Measurements from ENCODE around the gene CCDC85B. TPM values are rescaled to one million over a fixed set of nuclear protein-coding genes. Genes with fewer than 3 reads are reported as not detected.
A peak's percentile ranks its signal among the peaks of the same experiment; 100 is the strongest.

CCDC85B gene
- total RNA-seq, 2 experiments from 2014 or later, result 78.5 to 81.3 TPM

DNA sequence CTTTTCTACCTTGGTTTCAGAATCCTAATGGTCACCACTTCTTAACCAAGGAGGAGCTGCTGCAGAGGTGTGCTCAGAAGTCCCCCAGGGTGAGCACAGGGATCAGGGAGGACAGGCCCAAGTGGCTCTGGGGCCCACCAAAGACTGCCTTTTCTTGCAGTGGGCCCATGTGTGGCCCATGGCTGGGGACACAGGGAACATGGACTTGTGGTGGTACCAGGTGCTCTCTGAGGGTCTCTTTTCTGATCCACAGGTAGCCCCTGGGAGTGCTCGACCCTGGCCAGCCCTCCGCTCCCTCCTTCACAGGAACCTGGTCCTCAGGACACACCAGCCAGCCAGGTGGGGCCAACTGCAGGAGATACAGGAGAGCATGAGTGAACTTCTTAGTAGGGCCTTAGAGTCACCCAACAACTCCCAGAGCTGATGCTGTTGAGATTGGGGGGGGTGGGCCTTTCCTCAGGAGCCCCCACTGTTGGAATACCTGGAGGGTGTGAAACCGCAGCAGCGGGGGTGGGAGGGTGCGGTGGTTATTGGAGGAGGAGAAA lies 28.2 kb upstream of the CCDC85B start:
- H3K27ac Mint-ChIP-seq, result no peak overlapping the region
- peaks cover 18% of the 10 kb centered on the region for H3K36me3 Mint-ChIP-seq
- H3K4me3 Mint-ChIP-seq, result peak overlapping the region; percentile 95
- H3K9me3 Mint-ChIP-seq, result no peaks in the 10 kb centered on the region
- peaks cover 30% of the 10 kb centered on the region for H3K4me1 Mint-ChIP-seq
- no peaks in the 10 kb centered on the region for H3K27me3 Mint-ChIP-seq
- DNase-seq, result no peak

GRCh38 chr11:65862941-65863888 lies 27.3 kb upstream of the CCDC85B start:
- peaks cover 24% of the 10 kb centered on the region for H3K36me3 Mint-ChIP-seq

DNA sequence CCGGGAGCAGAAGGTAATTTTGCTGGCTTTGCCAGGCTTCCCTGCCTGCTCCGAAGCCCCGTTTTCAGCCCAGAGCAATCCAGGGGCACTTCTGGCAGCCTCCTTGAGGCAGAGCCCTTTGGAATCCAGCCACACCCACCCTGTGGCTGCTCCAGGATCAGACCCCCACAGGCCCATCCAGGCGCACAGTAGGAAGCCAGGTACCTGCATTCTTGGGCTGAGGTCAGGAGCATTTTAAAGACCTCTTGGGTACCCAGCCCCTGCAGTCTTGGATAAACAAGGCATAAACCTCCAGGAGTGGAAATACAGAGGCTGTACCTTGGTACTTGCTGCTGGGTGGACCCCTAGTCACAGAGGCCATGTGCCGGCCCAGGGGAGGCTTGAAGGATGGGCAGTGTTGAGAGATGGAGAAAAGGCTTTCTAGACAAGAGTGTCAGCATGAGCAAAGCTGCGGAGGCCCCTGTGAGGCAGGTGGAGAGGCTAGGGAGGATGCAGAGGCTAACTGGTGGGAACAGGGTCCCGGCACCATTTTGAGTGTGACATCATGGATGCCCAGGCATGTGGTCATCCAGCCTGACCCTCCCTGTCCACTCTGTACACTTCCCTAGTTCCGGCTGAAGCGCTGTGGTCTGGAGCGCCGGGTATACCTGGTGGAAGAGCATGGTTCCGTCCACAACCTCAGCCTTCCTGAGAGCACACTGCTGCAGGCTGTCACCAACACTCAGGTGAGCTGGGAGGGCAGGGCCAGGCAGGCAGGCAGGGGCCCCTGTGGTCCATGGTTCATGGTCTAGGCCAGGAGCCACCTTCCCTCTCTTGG lies 26.4 kb upstream of the CCDC85B start:
- no peaks in the 10 kb centered on the region for H3K27me3 Mint-ChIP-seq
- no peak overlapping the region for H3K4me3 Mint-ChIP-seq
- DNase-seq, result no peak
- peaks cover 24% of the 10 kb centered on the region for H3K36me3 Mint-ChIP-seq
- no peaks in the 10 kb centered on the region for H3K9me3 Mint-ChIP-seq
- H3K27ac Mint-ChIP-seq, result peak overlapping the region; percentile 63
- peaks cover 23% of the 10 kb centered on the region for H3K4me1 Mint-ChIP-seq

More at GRCh38 chr11:65862941-65863888, 27.3 kb upstream of the CCDC85B start:
- Mint-ChIP-seq H3K9me3 (no peaks in the 10 kb centered on the region), H3K4me1 (peaks cover 30% of the 10 kb centered on the region), H3K27ac (peak overlapping the region; percentile 36), H3K27me3 (no peaks in the 10 kb centered on the region), H3K4me3 (peak overlapping the region; percentile 41)
- no peak for DNase-seq

DNA sequence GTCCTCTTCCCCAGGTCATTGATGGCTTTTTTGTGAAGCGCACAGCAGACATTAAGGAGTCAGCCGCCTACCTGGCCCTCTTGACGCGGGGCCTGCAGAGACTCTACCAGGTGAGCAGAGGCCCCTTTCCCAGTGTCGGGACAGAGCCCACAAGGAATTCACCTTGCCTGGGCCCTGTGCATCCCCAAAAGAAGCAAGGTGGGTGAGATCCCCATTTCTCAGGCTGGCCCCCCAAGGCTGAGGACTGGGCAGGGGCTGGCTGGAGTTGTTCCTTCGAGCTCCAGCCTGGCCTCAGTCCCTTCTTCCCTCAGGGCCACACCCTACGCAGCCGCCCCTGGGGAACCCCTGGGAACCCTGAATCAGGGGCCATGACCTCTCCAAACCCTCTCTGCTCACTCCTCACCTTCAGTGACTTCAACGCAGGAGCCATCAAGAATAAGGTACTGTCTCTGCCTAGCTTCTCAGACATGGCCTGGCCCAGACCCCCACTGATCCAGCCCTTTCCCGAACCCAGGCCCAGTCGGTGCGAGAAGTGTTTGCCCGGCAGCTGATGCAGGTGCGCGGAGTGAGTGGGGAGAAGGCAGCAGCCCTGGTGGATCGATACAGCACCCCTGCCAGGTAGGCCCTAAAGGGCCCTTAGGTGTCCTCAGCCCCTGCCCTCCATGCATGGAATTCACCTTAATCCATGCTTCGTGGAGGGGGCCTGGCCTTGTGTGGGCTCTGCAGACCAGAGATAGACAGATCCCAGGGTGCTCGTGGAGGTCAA lies 25.6 kb upstream of the CCDC85B start:
- Mint-ChIP-seq H3K9me3 (no peaks in the 10 kb centered on the region), H3K4me3 (no peak overlapping the region), H3K27ac (peak overlapping the region; percentile 39), H3K36me3 (peaks cover 24% of the 10 kb centered on the region), H3K4me1 (peaks cover 21% of the 10 kb centered on the region), H3K27me3 (no peaks in the 10 kb centered on the region)
- DNase-seq, result no peak

DNA sequence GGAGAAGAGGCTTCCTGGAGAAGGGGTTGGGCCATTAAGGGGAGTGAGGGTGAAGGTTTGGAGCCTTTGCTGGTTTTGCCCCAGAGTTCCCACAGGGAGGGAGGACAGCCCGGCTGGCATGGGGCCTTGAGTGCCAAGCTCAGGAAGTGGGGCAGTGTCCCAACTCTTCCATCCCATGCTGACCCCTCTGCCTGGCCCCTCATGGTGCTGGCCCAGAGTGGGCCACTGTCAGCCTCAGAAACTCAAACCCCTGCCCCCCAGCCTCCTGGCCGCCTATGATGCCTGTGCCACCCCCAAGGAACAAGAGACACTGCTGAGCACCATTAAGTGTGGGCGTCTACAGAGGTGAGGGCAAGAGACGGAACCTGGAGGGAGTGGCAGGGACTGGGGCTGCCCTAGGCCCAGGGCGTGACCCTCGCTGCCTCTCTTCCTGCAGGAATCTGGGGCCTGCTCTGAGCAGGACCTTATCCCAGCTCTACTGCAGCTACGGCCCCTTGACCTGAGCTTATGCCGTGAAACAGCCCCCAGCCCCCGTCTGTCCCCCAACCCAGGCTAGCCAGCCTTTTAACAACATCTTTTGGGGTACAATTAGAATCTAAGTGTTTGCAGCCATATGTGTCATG lies 24.8 kb upstream of the CCDC85B start:
- Mint-ChIP-seq H3K4me3 (no peak overlapping the region), H3K27ac (peak overlapping the region; percentile 39), H3K27me3 (no peaks in the 10 kb centered on the region), H3K36me3 (peaks cover 24% of the 10 kb centered on the region), H3K4me1 (peaks cover 23% of the 10 kb centered on the region), H3K9me3 (no peaks in the 10 kb centered on the region)
- DNase-seq, result no peak

DNA sequence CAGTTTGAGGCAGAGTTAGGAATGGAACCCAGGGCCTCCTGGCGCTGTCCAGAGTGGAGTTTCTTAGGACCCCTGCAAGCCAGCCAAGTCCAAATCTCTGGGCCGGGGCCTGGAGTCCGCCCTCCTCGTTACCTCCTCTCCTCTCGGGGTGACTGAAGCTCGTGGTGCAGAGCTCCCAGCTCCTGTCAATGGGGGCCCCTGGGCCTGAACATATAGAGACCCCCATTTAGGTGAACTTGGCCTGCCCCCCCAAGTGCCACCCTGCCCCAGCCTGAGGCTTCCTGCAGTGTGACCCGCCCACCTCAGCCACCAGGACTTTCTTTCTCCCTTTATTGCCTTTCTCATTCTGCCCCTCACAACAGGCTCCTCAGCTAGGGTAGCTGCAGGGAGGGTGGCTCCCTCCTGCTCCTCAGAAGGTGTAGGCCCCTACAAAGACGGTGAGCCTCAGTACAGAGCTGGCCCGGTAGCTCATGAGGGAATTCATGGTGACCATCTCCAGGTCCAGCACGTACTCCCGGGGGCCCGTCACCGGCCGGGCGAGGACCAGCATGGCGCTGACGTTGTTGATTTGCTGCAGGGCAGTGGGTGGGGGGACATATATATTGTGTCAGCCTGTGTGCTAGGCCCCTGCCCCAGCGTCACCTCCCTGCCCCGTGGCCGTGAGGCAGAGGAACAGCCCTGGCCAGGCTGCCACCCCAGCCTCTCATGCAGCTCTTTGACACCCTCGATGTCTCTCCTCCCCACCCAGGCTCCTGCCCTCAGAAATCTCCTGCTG lies 23.8 kb upstream of the CCDC85B start:
- no peak overlapping the region for H3K27ac Mint-ChIP-seq
- no peaks in the 10 kb centered on the region for H3K27me3 Mint-ChIP-seq
- peaks cover 24% of the 10 kb centered on the region for H3K36me3 Mint-ChIP-seq
- DNase-seq, result no peak
- H3K9me3 Mint-ChIP-seq, result no peaks in the 10 kb centered on the region
- H3K4me1 Mint-ChIP-seq, result peaks cover 26% of the 10 kb centered on the region
- no peak overlapping the region for H3K4me3 Mint-ChIP-seq

GRCh38 chr11:65867284-65868071 lies 23.0 kb upstream of the CCDC85B start:
- H3K27ac Mint-ChIP-seq, result no peak overlapping the region
- peaks cover 20% of the 10 kb centered on the region for H3K36me3 Mint-ChIP-seq
- no peaks in the 10 kb centered on the region for H3K27me3 Mint-ChIP-seq
- no peaks in the 10 kb centered on the region for H3K9me3 Mint-ChIP-seq
- H3K4me3 Mint-ChIP-seq, result no peak overlapping the region
- peaks cover 24% of the 10 kb centered on the region for H3K4me1 Mint-ChIP-seq
- DNase-seq, result no peak

- Mint-ChIP-seq H3K27me3 (no peaks in the 10 kb centered on the region), H3K36me3 (peaks cover 14% of the 10 kb centered on the region), H3K27ac (peak overlapping the region; percentile 38), H3K4me1 (peaks cover 22% of the 10 kb centered on the region), H3K4me3 (no peak overlapping the region), H3K9me3 (no peaks in the 10 kb centered on the region)
- DNase-seq, result no peak
Measured at GRCh38 chr11:65868076-65868667, 22.3 kb upstream of the CCDC85B start.

- peaks cover 12% of the 10 kb centered on the region for H3K36me3 Mint-ChIP-seq
- no peaks in the 10 kb centered on the region for H3K9me3 Mint-ChIP-seq
- H3K4me3 Mint-ChIP-seq, result no peak overlapping the region
- no peak overlapping the region for H3K27ac Mint-ChIP-seq
- no peaks in the 10 kb centered on the region for H3K27me3 Mint-ChIP-seq
- DNase-seq, result no peak
- peaks cover 21% of the 10 kb centered on the region for H3K4me1 Mint-ChIP-seq
Measured at GRCh38 chr11:65868907-65869306, 21.6 kb upstream of the CCDC85B start.

- DNase-seq, result no peak
- Mint-ChIP-seq H3K36me3 (peaks cover 12% of the 10 kb centered on the region), H3K4me1 (peaks cover 21% of the 10 kb centered on the region), H3K9me3 (no peaks in the 10 kb centered on the region), H3K27ac (no peak overlapping the region), H3K4me3 (no peak overlapping the region), H3K27me3 (no peaks in the 10 kb centered on the region)
Measured at GRCh38 chr11:65869643-65870306, 20.7 kb upstream of the CCDC85B start.

GRCh38 chr11:65870307-65870658 lies 20.2 kb upstream of the CCDC85B start:
- no peaks in the 10 kb centered on the region for H3K27me3 Mint-ChIP-seq
- H3K36me3 Mint-ChIP-seq, result peaks cover 9% of the 10 kb centered on the region
- no peak for DNase-seq
- no peaks in the 10 kb centered on the region for H3K9me3 Mint-ChIP-seq
- no peak overlapping the region for H3K27ac Mint-ChIP-seq
- H3K4me3 Mint-ChIP-seq, result no peak overlapping the region
- H3K4me1 Mint-ChIP-seq, result peaks cover 21% of the 10 kb centered on the region
